NCI-H2171 treated with DMSO at 0.1 percent for 48 hours (cell line): ENCODE measurements around the gene IPO4.
"Not testable (repeated sequence)": the region's sequence is repeated elsewhere in the genome, so short reads cannot be mapped to it uniquely, and the experiment has no call there.

Experiments
- DNase-seq: peaks from one replicate; lab custom pipeline; 2025; lab: John Stamatoyannopoulos, UW

Gene IPO4

GRCh38 chr14:24216876-24217275 lies 28.3 kb upstream of the IPO4 start:
- not testable (repeated sequence) for DNase-seq

GRCh38 chr14:24216345-24216699 lies 27.7 kb upstream of the IPO4 start:
- DNase-seq, result no peak

GRCh38 chr14:24215495-24216344 lies 27.1 kb upstream of the IPO4 start, which contains the start of gene MDP1:
TSS of gene MDP1 (minus strand) at chr14:24216066. CDS start at chr14:24215955, 111 bp downstream.
- peak; percentile 93 for DNase-seq

- no peak for DNase-seq
Measured at GRCh38 chr14:24213866-24214662, 25.4 kb upstream of the IPO4 start.

- peak; percentile 98 for DNase-seq
Measured at GRCh38 chr14:24212924-24213865, 24.6 kb upstream of the IPO4 start, which contains the start of gene CHMP4A. TSS of gene CHMP4A (minus strand) at chr14:24213488. CDS start at chr14:24213439, 49 bp downstream.

- no peak for DNase-seq
Measured at GRCh38 chr14:24211311-24211710, 22.7 kb upstream of the IPO4 start.

GRCh38 chr14:24207625-24208024 lies 19.0 kb upstream of the IPO4 start:
- DNase-seq, result no peak

GRCh38 chr14:24207104-24207551 lies 18.5 kb upstream of the IPO4 start:
- no peak for DNase-seq

GRCh38 chr14:24206260-24207103 lies 17.9 kb upstream of the IPO4 start:
- no peak for DNase-seq

- no peak for DNase-seq
Measured at GRCh38 chr14:24204163-24205146, 15.8 kb upstream of the IPO4 start.

- not testable (repeated sequence) for DNase-seq
Measured at GRCh38 chr14:24203249-24203886, 14.8 kb upstream of the IPO4 start.

GRCh38 chr14:24202538-24202937 lies 13.9 kb upstream of the IPO4 start:
- DNase-seq, result not testable (repeated sequence)

GRCh38 chr14:24198814-24199524 lies 10.4 kb upstream of the IPO4 start:
- DNase-seq, result no peak

GRCh38 chr14:24197056-24197450 lies 8.4 kb upstream of the IPO4 start:
- DNase-seq, result no peak

GRCh38 chr14:24196071-24197055 lies 7.7 kb upstream of the IPO4 start:
- no peak for DNase-seq

- DNase-seq, result peak; percentile 92
Measured at GRCh38 chr14:24195186-24196070, 6.8 kb upstream of the IPO4 start, which contains the start of gene TM9SF1. TSS of gene TM9SF1 (minus strand) at chr14:24195441. CDS start at chr14:24195019, 422 bp downstream.
